BJ (cell line): ENCODE data around the gene NRG3. TPM values are rescaled to one million over a fixed set of nuclear protein-coding genes. Genes with fewer than 3 reads are reported as not detected.

Source experiments
- CTCF ChIA-PET: fragments of 350-600 bp; formaldehyde crosslinking; extraction: SDS; loops from one replicate; lab custom pipeline; 2021; ENCODE audit warnings: antibody characterized with exemption, inconsistent platforms; lab: Yijun Ruan, JAX
- POLR2A ChIA-PET: fragments of 300-600 bp; sonication (Branson Sonifier 250); formaldehyde crosslinking; extraction: SDS; loops from one replicate; lab custom pipeline; 2021; ENCODE audit warnings: antibody characterized with exemption; lab: Charles Lee
- DNase-seq: peaks from one replicate; pipeline ENCODE4 v3.0.0-alpha.2; 2011; ENCODE audit warnings: low read depth
- H3K27me3 ChIP-seq: 2 replicates; pipeline ENCODE4 v1.6.0; 2011; ENCODE audit warnings: low read length; ENCODE audit not compliant: control insufficient read depth, insufficient read depth
- H3K36me3 ChIP-seq: 2 replicates; pipeline ENCODE4 v1.5.1; 2011; ENCODE audit warnings: low read length; ENCODE audit not compliant: control insufficient read depth, insufficient read depth
- H3K4me3 ChIP-seq: 2 replicates; pipeline ENCODE4 v1.5.1; 2011; ENCODE audit warnings: low read depth, mild to moderate bottlenecking, control low read depth, low read length
- CTCF ChIP-seq: IDR thresholded peaks from 2 replicates; pipeline ENCODE4 v1.5.1; 2011; ENCODE audit warnings: low read depth, mild to moderate bottlenecking, control low read depth, inconsistent platforms, low read length, moderate library complexity; ENCODE audit not compliant: insufficient read depth
- polyA plus RNA-seq: library from polyadenylated mRNA; depleted of rRNA; stranded (reverse); fragments of >200 nt; gene quantifications from 2 replicates; pipeline ENCODE4 v1.2.3, GENCODE V29; 2011

NRG3 gene
- polyA plus RNA-seq, 1 experiment = not detected

- no peak for TF ChIP-seq CTCF
- DNase-seq = no peak
- H3K4me3 ChIP-seq = no peak overlapping the region
- H3K36me3 ChIP-seq = no peaks in the 10 kb centered on the region
- no peaks in the 10 kb centered on the region for H3K27me3 ChIP-seq
- POLR2A ChIA-PET = no interaction called here
- CTCF ChIA-PET = no interaction called here
These were observed 367.8 kb downstream of the NRG3 start for GRCh38 chr10:82242778-82243177.

- POLR2A ChIA-PET = no interaction called here
- Histone ChIP-seq H3K27me3 (no peaks in the 10 kb centered on the region), H3K4me3 (no peak overlapping the region), H3K36me3 (no peaks in the 10 kb centered on the region)
- no peak for DNase-seq
- CTCF ChIA-PET = no interaction called here
- TF ChIP-seq CTCF = no peak
These were observed 370.2 kb downstream of the NRG3 start for GRCh38 chr10:82245157-82245556.

DNA sequence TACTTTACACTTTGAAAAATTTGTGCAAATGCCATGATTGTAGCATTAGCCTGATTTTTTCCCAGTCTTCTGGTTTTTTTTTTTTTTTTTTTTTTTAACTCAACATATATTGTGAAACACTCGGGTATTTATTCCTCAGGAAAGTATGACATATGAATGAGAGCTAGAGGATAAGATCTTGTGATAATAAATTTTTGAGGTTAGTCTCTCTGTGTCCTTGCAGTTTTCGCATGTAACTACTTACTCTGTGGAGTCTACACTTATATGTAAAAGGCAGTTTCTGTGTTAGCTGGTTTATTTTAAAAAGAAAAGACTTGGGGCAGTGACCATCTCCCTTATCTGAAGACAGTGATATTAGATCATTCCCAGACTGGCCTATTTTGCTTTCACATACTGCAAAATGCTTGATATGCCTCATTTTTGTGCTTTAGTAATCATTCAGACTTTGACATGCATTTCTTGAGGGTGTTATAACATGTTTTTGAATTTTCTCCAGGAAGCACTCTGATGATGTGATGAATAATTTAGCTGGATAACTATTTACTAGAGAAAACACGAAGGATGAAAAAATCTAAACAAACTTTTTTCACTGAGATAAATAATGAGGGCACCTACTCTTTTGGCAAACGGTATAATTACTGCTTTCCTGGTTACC is 371.0 kb downstream of the NRG3 start:
- POLR2A ChIA-PET = no interaction called here
- TF ChIP-seq CTCF = no peak
- Histone ChIP-seq H3K4me3 (no peak overlapping the region), H3K27me3 (no peaks in the 10 kb centered on the region), H3K36me3 (no peaks in the 10 kb centered on the region)
- CTCF ChIA-PET = no interaction called here
- no peak for DNase-seq

- ChIA-PET POLR2A (no interaction called here), CTCF (interaction anchor here (0.8 kb wide), 1 partner anchor 191 kb away, joined by 3 read pairs; no protein-coding TSS in a partner anchor)
- no peak for DNase-seq
- Histone ChIP-seq H3K27me3 (no peaks in the 10 kb centered on the region), H3K4me3 (no peak overlapping the region), H3K36me3 (no peaks in the 10 kb centered on the region)
- no peak for TF ChIP-seq CTCF
These were observed 374.1 kb downstream of the NRG3 start for GRCh38 chr10:82249141-82249540.

- ChIA-PET CTCF (no interaction called here), POLR2A (no interaction called here)
- DNase-seq = no peak
- no peaks in the 10 kb centered on the region for H3K36me3 ChIP-seq
- no peak overlapping the region for H3K4me3 ChIP-seq
- no peaks in the 10 kb centered on the region for H3K27me3 ChIP-seq
- no peak for TF ChIP-seq CTCF
These were observed 376.4 kb downstream of the NRG3 start for GRCh38 chr10:82251222-82251906.
